Measurements from ENCODE around the gene FRMPD1. TPM values are rescaled to one million over a fixed set of nuclear protein-coding genes. Genes with fewer than 3 reads are reported as not detected.

FRMPD1 gene
- total and polyA plus RNA-seq, 2 experiments from 2014 or later = 0.15 to 0.32 TPM

DNA sequence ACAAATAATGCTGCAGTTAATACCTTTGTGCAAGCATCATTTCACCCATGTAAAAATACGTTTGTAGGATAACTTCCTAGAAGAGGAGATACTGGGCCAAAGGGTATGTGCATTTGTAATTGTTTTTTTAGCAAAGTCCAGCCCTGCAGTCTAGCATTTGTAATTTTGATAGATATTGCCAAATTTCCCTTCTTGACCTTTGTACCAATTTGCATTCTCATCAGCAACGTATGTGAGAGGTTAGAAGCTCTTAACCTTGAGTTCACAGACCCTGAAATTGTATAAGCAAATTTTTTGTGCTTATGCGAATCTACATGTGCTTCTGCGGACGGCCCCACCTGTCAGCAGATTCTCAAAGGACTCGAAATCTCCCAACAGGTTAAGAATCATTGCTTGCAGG, 39.7 kb upstream of the FRMPD1 start:
- no peak overlapping the region for H3K27ac ChIP-seq
- no peaks in the 10 kb centered on the region for H3K4me1 ChIP-seq (ENCODE audit: low read depth)
- H3K9me3 ChIP-seq (ENCODE audit: low read depth) = no peaks in the 10 kb centered on the region
- no peak overlapping the region for H3K4me3 ChIP-seq
- TF ChIP-seq, protein P1, sequence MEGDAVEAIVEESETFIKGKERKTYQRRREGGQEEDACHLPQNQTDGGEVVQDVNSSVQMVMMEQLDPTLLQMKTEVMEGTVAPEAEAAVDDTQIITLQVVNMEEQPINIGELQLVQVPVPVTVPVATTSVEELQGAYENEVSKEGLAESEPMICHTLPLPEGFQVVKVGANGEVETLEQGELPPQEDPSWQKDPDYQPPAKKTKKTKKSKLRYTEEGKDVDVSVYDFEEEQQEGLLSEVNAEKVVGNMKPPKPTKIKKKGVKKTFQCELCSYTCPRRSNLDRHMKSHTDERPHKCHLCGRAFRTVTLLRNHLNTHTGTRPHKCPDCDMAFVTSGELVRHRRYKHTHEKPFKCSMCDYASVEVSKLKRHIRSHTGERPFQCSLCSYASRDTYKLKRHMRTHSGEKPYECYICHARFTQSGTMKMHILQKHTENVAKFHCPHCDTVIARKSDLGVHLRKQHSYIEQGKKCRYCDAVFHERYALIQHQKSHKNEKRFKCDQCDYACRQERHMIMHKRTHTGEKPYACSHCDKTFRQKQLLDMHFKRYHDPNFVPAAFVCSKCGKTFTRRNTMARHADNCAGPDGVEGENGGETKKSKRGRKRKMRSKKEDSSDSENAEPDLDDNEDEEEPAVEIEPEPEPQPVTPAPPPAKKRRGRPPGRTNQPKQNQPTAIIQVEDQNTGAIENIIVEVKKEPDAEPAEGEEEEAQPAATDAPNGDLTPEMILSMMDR (IDR thresholded peaks at IDR 0.05; ENCODE audit: low read depth, low read length) = no peak
- no peaks in the 10 kb centered on the region for H3K36me3 ChIP-seq
- peaks cover 15% of the 10 kb centered on the region for H3K27me3 ChIP-seq
- no peak for DNase-seq (ENCODE audit: low read depth in 1 of 2, low spot score in 1 of 2)

DNA sequence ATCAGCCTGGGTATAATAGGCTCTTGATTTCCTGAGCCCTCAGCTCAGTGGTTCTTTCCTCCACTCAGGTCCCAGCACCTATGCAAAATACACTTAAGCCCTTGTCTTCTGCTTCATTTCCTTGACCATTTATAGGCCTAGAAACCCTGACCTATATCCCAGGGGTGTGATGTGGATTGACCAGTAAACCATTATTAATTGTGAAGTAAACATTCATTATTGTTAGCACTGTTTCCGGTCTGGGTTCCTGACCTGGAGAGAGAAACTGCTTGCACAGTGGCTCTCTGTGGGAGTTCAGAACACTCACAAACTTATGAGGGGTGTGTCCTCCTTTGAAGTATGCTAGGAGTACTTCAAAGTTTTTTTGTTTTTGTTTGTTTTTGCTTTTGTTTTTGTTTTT, 38.8 kb upstream of the FRMPD1 start:
- H3K27ac ChIP-seq = no peak overlapping the region
- DNase-seq (ENCODE audit: low read depth in 1 of 2, low spot score in 1 of 2) = no peak

DNA sequence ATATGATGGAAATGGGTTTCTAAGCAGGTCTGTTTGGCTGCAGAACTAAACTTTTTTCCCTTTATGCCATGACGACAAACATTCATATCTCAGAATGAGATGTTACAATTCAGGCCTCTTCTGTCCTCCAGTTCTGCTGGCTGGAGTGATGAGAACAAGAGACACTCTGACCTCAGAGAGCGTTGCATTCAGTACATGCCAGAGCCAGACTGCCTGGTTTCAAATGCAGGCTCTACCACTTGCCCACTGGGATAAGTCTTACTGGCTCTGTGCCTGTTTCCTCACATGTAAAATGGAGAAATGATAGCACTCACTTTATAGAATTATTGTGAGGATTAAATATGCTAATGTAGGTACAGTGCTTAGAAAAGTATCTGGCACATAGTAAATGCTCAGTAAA, 33.6 kb upstream of the FRMPD1 start:
- TF ChIP-seq, protein P1 (IDR thresholded peaks at IDR 0.05; ENCODE audit: low read depth, low read length) = no peak
- Histone ChIP-seq H3K27ac (no peak overlapping the region), H3K4me1 (ENCODE audit: low read depth) (no peaks in the 10 kb centered on the region), H3K36me3 (no peaks in the 10 kb centered on the region), H3K27me3 (peaks cover 8% of the 10 kb centered on the region), H3K9me3 (ENCODE audit: low read depth) (no peaks in the 10 kb centered on the region), H3K4me3 (no peak overlapping the region)
- no peak for DNase-seq (ENCODE audit: low read depth in 1 of 2, low spot score in 1 of 2)

More for the DNA sequence above, 38.8 kb upstream of the FRMPD1 start:
- Histone ChIP-seq H3K9me3 (ENCODE audit: low read depth) (no peaks in the 10 kb centered on the region), H3K4me1 (ENCODE audit: low read depth) (no peaks in the 10 kb centered on the region), H3K4me3 (no peak overlapping the region), H3K27me3 (peaks cover 13% of the 10 kb centered on the region), H3K36me3 (no peaks in the 10 kb centered on the region)
- TF ChIP-seq, protein P1 (IDR thresholded peaks at IDR 0.05; ENCODE audit: low read depth, low read length) = no peak

DNA sequence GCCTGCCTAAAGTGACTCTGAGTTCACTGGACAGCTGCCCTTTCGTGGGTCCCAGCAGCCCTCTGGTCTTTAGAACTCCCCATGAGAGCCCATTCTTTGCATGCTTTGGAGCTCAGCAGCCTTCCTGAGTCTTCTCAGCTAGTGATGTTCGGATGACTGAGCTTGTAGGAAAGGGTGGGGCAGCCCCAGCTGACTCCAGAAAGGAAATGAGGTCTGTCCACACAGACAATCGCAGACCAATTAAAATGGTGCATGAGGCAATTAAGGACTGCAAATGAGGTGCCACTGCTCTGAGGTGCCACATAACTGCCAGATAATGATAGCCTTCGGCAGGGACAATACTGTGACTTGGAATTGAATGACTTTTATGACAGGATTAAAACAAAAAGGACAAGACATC, 32.9 kb upstream of the FRMPD1 start:
- Histone ChIP-seq H3K27ac (no peak overlapping the region), H3K27me3 (peaks cover 4% of the 10 kb centered on the region)
- peak in 1 of 2 donors; percentile 3 for DNase-seq (ENCODE audit: low read depth in 1 of 2, low spot score in 1 of 2)

DNA sequence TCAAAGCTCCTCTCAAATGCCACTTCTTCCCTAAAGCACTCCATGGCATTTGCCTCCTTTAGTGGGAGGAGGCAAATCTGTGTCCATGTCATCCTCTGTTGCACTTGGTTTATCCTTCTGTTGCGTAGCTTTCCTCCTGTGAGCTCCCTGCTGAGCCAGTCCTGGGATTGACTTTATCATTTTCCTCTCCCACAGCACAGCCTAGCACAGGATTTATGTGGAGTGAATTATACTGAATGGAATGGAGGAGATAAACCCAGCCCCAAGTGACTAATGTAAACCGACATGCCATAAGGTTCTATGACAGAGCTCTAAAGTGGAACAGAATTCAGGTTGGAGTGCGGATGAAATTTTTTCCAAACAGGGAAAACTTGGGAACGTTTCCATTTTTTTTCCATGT, 31.9 kb upstream of the FRMPD1 start:
- no peaks in the 10 kb centered on the region for H3K4me1 ChIP-seq (ENCODE audit: low read depth)
- TF ChIP-seq, protein P1 (IDR thresholded peaks at IDR 0.05; ENCODE audit: low read depth, low read length) = no peak
- no peaks in the 10 kb centered on the region for H3K9me3 ChIP-seq (ENCODE audit: low read depth)
- H3K27ac ChIP-seq = no peak overlapping the region
- no peaks in the 10 kb centered on the region for H3K36me3 ChIP-seq
- H3K4me3 ChIP-seq = no peak overlapping the region
- peak in 1 of 2 donors; percentile 46 for DNase-seq (ENCODE audit: low read depth in 1 of 2, low spot score in 1 of 2)
- no peaks in the 10 kb centered on the region for H3K27me3 ChIP-seq

More for the DNA sequence above, 32.9 kb upstream of the FRMPD1 start:
- no peaks in the 10 kb centered on the region for H3K4me1 ChIP-seq (ENCODE audit: low read depth)
- no peak overlapping the region for H3K4me3 ChIP-seq
- TF ChIP-seq, protein P1 (IDR thresholded peaks at IDR 0.05; ENCODE audit: low read depth, low read length) = no peak
- H3K9me3 ChIP-seq (ENCODE audit: low read depth) = no peaks in the 10 kb centered on the region
- H3K36me3 ChIP-seq = no peaks in the 10 kb centered on the region

DNA sequence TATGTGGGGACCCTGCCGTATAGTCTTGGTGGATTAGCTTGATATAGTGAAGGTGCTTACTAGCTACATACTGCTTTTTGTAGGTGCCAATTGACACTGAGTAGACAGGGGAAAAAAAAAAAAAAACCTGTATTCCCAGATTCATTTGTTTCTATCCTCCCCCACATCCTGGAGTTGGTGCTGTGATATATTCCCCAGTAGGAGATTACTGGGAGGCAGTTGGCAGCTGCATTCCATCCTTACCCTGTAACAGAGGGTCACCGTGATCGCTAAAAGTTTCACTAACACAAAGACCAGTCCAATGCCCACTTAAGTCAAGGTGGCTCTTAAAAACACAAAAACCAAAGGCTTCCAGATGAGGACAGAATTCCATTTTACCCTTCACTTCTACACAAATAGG, 30.9 kb upstream of the FRMPD1 start:
- no peak overlapping the region for H3K27ac ChIP-seq

More for the DNA sequence above, 30.9 kb upstream of the FRMPD1 start:
- Histone ChIP-seq H3K4me3 (no peak overlapping the region), H3K27me3 (no peaks in the 10 kb centered on the region), H3K36me3 (no peaks in the 10 kb centered on the region), H3K4me1 (ENCODE audit: low read depth) (no peaks in the 10 kb centered on the region), H3K9me3 (ENCODE audit: low read depth) (no peaks in the 10 kb centered on the region)
- DNase-seq (ENCODE audit: low read depth in 1 of 2, low spot score in 1 of 2) = no peak
- TF ChIP-seq, protein P1 (IDR thresholded peaks at IDR 0.05; ENCODE audit: low read depth, low read length) = no peak

All from cardiac muscle cell (in vitro differentiated cells and primary cell).